GM12892 (cell line): ENCODE measurements around the gene BSN.

Experiments used
- POLR2A ChIP-seq: IDR thresholded peaks from 2 replicates; pipeline ENCODE4 v1.6.1; 2011; ENCODE audit warnings: low read depth, low read length, control low read depth
- POLR2AphosphoS5 ChIP-seq: IDR thresholded peaks from 2 replicates; pipeline ENCODE4 v1.6.1; 2011; ENCODE audit warnings: low read depth, low read length, control low read depth
- TAF1 ChIP-seq: IDR thresholded peaks from 2 replicates; pipeline ENCODE4 v1.6.1; 2011; ENCODE audit warnings: low read depth, mild to moderate bottlenecking, control low read depth, low read length, borderline replicate concordance

- TF ChIP-seq POLR2AphosphoS5, result no peak
- no peak for TF ChIP-seq POLR2A
- TF ChIP-seq TAF1, result no peak
Observed at GRCh38 chr3:49650177-49650576, 95.9 kb downstream of the BSN start.
